ENCODE data around the gene TNRC18.
"Not testable (repeated sequence)": the region's sequence is repeated elsewhere in the genome, so short reads cannot be mapped to it uniquely, and the experiment has no call there.

The TNRC18 gene

DNA sequence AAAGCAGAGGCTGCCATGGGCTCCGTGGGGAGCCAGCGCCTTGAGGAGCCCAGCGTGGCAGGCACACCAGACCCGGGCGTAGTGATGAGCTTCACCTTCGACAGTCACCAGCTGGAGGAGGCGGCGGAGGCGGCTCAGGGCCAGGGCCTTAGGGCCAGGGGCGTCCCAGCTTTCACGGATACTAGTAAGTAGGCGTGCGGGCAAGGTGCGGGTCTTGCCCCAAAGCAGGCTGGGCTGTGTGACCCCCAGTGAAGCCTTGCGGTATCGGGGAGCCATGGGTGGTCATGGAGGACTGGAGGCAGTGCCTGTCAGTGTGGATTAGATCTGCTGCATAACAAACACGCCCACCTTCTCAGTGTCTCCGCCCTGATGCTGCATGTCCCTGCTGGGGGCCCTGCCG, 135.8 kb downstream of the TNRC18 start:
- DNase-seq: no peak

GRCh38 chr7:5287373-5287772, 136.3 kb downstream of the TNRC18 start:
- DNase-seq: not testable (repeated sequence)

DNA sequence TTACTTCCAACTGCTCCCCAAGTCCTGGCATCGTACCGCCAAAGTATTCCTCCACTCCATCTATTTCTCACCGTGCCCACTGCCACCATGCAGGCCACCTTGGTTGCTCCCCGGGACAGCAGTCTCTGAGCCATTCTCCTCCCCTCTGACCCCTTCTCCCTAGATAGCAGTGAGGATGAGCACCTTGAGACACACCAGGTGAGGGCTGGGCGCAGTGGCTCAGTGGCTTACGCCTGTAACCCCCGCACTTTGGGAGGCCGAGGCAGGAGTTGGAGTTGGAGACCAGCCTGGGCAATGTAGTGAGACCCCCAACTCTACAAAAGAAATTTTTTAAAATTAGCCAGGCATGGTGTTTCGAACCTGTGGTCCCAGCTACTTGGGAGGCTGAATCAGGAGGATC, 136.7 kb downstream of the TNRC18 start:
- DNase-seq: no peak

DNA sequence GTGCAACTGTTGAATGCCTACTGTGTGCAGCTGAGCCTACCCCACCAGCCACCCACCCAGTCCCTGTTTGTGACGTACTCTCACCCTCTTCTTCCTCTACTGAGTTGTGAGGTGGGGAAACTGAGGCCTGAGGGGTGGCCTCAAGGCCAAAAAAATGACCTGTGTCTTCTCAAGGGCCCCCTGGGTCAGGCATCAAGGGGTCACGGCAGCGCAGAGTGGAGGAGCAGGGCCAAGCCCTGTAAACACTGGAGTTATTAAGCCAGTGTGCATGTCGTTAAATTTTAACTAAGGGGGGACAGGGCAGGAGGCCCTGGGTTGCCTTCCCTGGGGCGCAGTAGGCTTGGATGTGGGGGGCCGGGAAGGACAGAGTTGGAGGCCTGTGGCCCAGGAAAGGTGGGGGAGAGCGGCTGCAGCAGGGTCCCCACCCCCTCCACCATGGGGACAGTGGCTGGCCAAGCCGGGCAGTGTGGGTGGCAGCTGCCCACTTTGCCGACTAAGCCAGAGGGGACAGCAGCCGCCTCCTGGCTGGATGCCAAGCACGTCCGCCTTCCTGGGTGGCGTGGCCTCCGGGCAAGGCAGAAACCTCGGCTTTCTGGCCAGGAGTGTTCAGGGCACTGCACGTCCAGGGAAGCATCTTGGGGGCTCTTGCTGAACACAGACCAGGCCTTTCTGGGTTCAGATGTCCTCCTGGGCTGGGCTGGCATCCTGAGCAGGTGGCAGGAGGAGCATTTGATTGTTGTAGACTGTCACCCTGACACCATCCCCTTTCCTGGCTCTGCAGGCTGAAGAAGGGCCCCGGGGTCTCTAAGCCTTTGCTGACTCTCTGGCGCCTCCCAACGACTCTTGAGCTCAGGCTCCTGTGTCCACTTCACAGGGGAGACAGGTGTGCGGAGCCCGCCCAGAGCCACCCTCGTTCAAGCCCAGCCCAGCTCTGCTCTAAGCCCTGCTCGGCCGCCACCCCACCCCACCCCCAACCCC, 139.0 kb downstream of the TNRC18 start:
- DNase-seq: no peak

GRCh38 chr7:5283421-5284303, 140.0 kb downstream of the TNRC18 start:
- DNase-seq: no peak

DNA sequence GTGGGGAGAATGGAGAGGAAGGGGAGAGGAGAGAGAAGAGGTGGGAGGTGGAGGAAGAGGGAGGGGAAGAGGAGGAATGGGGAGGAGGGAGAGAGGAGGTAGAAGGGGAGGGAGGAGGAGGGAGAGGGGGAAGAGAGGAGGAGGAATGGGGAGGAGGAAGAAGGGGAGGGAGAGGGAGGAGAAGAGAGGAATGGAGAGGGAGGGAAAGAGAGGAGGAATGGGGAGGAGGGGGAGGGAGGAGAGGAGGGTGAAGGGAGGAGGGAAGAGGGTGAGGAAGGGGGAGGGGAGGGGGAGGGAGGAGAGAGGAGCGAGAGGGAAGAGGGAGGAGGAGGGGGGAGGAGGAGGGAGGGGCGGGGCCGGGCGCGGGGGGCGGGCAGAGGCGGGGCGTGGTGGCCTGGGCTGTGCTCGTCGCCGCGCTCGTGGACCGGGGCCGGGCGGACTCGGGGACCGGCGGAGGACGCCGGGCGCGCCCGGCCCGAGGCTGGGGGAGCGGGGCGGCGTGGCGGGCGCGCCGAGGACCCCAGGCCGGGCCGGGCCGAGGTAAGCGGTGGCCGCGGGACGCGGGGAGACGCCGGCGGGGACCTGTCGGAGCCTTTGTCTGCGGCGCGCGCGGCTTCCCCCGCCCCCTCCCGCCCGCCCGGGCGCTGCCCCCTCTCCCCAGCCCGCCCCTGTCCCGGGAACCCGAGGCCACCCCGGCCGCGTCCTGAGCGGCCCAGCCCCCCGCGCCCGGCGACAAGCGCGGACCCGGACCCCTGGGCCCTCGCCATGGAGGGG, 140.9 kb downstream of the TNRC18 start, which contains the start of gene SLC29A4:
TSS of gene SLC29A4 (plus strand) at position 401 of the 774 bp plus-strand sequence. CDS start 4,874 bp downstream, outside the sequence.
- no peak for DNase-seq

- DNase-seq: not testable (repeated sequence)
Measured at GRCh38 chr7:5281598-5282500, 141.8 kb downstream of the TNRC18 start.

DNA sequence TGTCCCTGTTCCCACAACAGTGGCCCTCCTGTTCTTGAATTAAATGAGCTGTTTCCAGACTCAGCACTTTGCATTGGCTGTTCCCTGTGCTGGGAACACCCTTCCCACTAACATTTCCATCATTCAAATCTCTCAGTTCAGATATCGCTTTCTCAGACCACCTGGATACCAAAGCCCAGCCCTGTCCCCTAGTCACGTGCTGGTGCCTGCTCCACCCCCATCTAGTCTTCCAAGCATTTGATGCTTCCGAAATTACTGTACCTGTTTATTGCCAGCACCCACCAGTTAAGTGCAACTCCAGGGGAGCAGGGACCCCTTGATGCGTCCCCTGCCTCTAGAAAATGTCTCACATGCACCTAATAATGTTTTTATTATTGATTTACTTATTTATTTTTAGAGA, 143.9 kb downstream of the TNRC18 start:
- DNase-seq: no peak

DNA sequence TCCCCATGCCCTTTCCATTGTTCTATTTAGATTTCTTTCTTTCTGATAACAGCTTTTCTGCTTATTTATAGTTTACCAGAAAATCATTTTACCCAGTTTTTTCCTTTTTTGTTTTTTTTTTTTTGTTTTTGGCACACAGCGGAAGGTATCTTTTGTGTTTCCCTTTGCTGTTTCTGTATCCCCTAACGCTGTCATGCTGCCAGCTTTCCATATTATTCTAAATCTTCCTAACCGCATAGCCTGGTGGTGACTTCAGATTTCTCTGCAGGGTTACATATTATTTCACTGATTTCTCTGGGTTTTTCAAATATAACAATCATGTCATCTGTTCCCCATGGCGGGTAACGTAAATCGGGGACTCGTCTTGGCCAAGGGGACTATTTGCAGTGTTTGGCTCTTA, 144.9 kb downstream of the TNRC18 start:
- no peak for DNase-seq

DNA sequence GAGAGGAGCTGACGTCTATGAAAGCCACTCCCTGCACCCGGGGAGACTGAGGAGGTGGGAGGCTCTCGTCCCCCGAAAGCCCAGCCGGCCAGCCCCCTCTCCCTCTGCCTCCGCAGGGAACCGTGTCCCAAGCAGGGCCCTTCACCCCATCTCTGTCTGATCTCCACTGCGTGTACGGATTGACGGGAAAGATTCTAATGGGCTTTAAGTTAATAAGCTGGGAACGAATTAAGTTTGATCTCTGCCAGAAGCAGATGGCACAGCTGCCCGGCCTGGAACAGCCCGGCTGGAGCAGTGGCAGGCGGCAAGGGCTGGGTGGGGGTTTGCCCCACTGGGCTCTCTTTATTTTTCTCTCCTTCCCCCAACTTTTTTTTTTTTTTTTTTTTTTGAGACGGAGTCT, 147.0 kb downstream of the TNRC18 start:
- no peak for DNase-seq

GRCh38 chr7:5276123-5276522, 147.5 kb downstream of the TNRC18 start:
- DNase-seq: not testable (repeated sequence)

DNA sequence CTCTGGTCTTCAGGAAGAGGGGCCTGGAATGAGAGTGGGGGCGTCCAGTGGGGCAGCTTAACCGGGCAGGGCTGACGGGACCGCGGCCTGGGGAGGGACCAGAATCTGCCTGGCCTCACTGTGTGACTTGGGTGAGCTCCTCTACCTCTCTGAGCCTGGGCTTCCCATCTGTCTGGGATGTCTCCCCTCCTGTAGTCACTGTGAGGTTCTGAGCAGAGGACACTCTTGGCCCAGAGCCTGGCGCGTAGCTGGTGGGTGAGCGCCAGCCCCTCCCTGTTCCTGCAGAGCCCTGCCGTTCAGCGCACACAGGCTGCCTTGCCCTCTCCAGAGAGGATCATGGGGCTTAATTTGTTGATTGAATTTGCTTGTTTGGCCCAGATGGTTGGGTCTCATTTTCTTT, 148.1 kb downstream of the TNRC18 start:
- DNase-seq: not testable (repeated sequence)

- DNase-seq: not testable (repeated sequence)
Measured at GRCh38 chr7:5274985-5275431, 148.6 kb downstream of the TNRC18 start.

- DNase-seq: no peak
Measured at GRCh38 chr7:5274441-5274840, 149.2 kb downstream of the TNRC18 start.

GRCh38 chr7:5273831-5274405, 149.7 kb downstream of the TNRC18 start:
- DNase-seq: not testable (repeated sequence)

DNA sequence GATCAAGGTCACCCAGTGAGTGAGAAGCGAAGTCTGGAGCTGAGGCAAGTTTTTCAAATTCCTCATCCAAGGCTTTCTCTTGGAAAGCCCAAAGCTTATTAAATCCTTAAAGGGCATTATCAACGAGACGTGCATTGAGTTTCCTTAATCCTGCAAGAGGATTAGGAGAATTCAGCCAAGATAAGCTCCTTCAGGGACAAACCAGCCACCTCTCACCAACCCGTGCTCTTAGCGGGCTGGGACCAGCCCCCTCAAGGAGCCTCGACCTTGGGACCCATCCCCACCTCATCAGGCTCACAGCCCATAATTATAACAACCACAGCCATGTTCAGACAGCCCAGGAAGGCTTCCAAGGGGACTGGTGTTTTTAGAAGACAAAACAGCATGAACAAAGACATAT, 152.8 kb downstream of the TNRC18 start:
- no peak for DNase-seq

GRCh38 chr7:5269992-5270657, 153.5 kb downstream of the TNRC18 start:
- not testable (repeated sequence) for DNase-seq

DNA sequence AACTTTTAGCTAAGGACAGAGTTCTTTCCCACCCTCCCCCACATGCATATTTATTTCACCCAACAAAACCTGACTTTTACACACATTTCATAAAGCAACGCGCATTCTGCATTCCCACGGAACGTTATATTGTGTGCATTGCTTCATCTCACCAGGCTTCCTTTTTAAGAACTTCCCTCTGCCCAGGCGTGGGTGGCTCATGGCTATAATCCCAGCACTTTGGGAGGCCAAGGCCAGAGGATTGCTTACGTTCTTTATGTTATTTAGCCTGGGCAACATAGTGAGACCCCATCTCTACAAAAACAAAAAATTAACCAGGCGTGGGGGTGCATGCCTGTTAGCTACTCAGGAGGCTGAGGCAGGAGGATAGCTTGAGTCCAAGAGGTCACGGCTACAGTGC, 155.8 kb downstream of the TNRC18 start:
- DNase-seq: not testable (repeated sequence)

- DNase-seq: no peak
Measured at GRCh38 chr7:5266191-5267028, 157.2 kb downstream of the TNRC18 start.

All from GDM1 (cell line).